Calu3 (cell line): Measurements from ENCODE around the gene KRT73. TPM values are rescaled to one million over a fixed set of nuclear protein-coding genes. Genes with fewer than 3 reads are reported as not detected.

Source experiments
- BruUV-seq: library from RNA; stranded (reverse); fragments of 400-500 nt; replicated peaks from 2 replicates; lab custom pipeline; 2021; lab: Mats Ljungman, UMichigan
- CTCF ChIA-PET: fragments of 300-600 bp; sonication (Branson Sonifier 250); formaldehyde crosslinking; loops from one replicate; lab custom pipeline; 2022; ENCODE audit warnings: antibody characterized with exemption; lab: Charles Lee
- DNase-seq: peaks from one replicate; pipeline ENCODE4 v3.0.0; 2022
- H3K27ac Mint-ChIP-seq: one replicate; pipeline ENCODE4 v1.8.0; 2022; ENCODE audit warnings: mixed read lengths; ENCODE audit not compliant: unreplicated experiment
- H3K27me3 Mint-ChIP-seq: one replicate; pipeline ENCODE4 v1.8.0; 2022; ENCODE audit warnings: mixed read lengths; ENCODE audit not compliant: unreplicated experiment
- H3K36me3 Mint-ChIP-seq: one replicate; pipeline ENCODE4 v1.8.0; 2022; ENCODE audit warnings: mild to moderate bottlenecking, moderate library complexity, mixed read lengths; ENCODE audit not compliant: insufficient read depth, unreplicated experiment
- H3K4me1 Mint-ChIP-seq: one replicate; pipeline ENCODE4 v1.8.0; 2022; ENCODE audit warnings: mild to moderate bottlenecking, low read depth, mixed read lengths; ENCODE audit not compliant: unreplicated experiment
- H3K4me3 Mint-ChIP-seq: one replicate; pipeline ENCODE4 v1.8.0; 2022; ENCODE audit warnings: mild to moderate bottlenecking, low read depth, moderate library complexity, mixed read lengths; ENCODE audit not compliant: unreplicated experiment
- H3K9me3 Mint-ChIP-seq: one replicate; pipeline ENCODE4 v1.8.0; 2022; ENCODE audit warnings: low read depth, mixed read lengths; ENCODE audit not compliant: unreplicated experiment
- CTCF ChIP-seq: fragments of 200-600 bp; IDR thresholded peaks from one replicate; pipeline ENCODE4 v1.8.0; 2022; ENCODE audit warnings: antibody characterized with exemption; ENCODE audit not compliant: unreplicated experiment
- intact Hi-C: fragments of 100-400 bp; cut with micrococcal nuclease; formaldehyde crosslinking; loops from one replicate; pipeline ENCODE4 v1.10.0; 2022; ENCODE audit not compliant: unreplicated experiment
- total RNA-seq: library from RNA; stranded (reverse); gene quantifications from 2 replicates; pipeline ENCODE4 v1.2.3, GENCODE V29; 2022

The KRT73 gene
- total RNA-seq, 1 experiment from 2014 or later, result not detected

- Mint-ChIP-seq H3K9me3 (no peaks in the 10 kb centered on the region), H3K4me1 (peaks cover under 1% of the 10 kb centered on the region), H3K27me3 (peaks cover 43% of the 10 kb centered on the region), H3K36me3 (no peaks in the 10 kb centered on the region), H3K27ac (no peak overlapping the region), H3K4me3 (no peak overlapping the region)
- DNase-seq, result no peak
- no peak for TF ChIP-seq CTCF
- CTCF ChIA-PET, result no interaction called here
- intact Hi-C loops, result no loop called here
- no TSS peak for BruUV-seq
Observed at GRCh38 chr12:52660934-52661499, 42.7 kb upstream of the KRT73 start.

DNA sequence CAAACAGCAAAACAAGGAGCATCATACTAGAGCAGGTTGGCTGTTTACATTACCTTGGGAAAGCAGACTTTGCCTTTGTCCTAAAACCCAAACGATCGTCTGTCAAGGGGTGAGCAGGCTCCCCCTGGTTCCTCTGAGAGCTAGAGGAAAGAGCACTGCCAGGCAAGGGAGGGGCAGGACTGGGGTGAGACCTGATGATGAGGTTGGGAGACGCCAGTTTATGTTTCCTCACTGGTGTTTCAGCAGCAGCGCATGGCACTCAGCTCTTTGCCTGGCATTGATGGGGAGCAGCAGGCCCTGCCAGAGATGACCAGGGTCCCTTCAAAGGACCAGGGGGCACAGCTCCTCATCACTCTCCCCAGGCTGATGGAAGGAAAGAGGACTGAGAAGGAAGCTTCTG lies 41.6 kb upstream of the KRT73 start:
- intact Hi-C loops, result no loop called here
- no peak for TF ChIP-seq CTCF
- H3K9me3 Mint-ChIP-seq, result no peaks in the 10 kb centered on the region
- no peak overlapping the region for H3K27ac Mint-ChIP-seq
- no peaks in the 10 kb centered on the region for H3K36me3 Mint-ChIP-seq
- no peak for DNase-seq
- CTCF ChIA-PET, result no interaction called here
- H3K27me3 Mint-ChIP-seq, result peaks cover 54% of the 10 kb centered on the region
- H3K4me1 Mint-ChIP-seq, result peaks cover 9% of the 10 kb centered on the region
- no peak overlapping the region for H3K4me3 Mint-ChIP-seq
- BruUV-seq, result no TSS peak

DNA sequence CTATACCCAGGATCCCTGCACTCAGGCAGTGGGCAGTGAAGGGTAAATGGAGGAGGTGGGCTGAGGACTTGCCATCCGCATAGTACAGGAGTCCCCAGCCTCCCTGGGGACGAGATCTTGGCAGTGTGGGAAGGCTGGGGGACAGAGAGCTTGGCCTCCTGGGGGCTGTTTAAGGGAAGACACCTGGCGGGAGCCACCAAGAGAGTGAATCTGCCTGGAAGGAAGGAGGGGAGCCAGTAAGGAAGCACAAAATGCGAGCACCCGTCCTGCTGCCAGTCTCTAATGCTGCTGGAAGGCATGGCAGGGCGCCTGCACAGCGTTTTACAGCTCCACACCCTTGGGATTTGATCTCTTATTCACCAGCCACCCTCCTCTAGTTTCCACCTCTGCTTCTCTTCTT lies 41.0 kb upstream of the KRT73 start:
- no peak overlapping the region for H3K4me3 Mint-ChIP-seq
- no peak for TF ChIP-seq CTCF
- H3K27ac Mint-ChIP-seq, result no peak overlapping the region
- CTCF ChIA-PET, result no interaction called here
- H3K36me3 Mint-ChIP-seq, result no peaks in the 10 kb centered on the region
- DNase-seq, result no peak
- no TSS peak for BruUV-seq
- intact Hi-C loops, result no loop called here
- no peaks in the 10 kb centered on the region for H3K9me3 Mint-ChIP-seq
- H3K4me1 Mint-ChIP-seq, result peaks cover 9% of the 10 kb centered on the region
- peaks cover 59% of the 10 kb centered on the region for H3K27me3 Mint-ChIP-seq

GRCh38 chr12:52658196-52658595 lies 39.8 kb upstream of the KRT73 start:
- intact Hi-C loops, result no loop called here
- Mint-ChIP-seq H3K27me3 (peaks cover 71% of the 10 kb centered on the region), H3K4me1 (peaks cover 9% of the 10 kb centered on the region), H3K4me3 (no peak overlapping the region), H3K9me3 (no peaks in the 10 kb centered on the region), H3K36me3 (no peaks in the 10 kb centered on the region), H3K27ac (no peak overlapping the region)
- TF ChIP-seq CTCF, result no peak
- CTCF ChIA-PET, result no interaction called here
- BruUV-seq, result no TSS peak
- no peak for DNase-seq
